SK-MEL-5 (cell line): ENCODE data around the gene APLP2. TPM values are rescaled to one million over a fixed set of nuclear protein-coding genes. Genes with fewer than 3 reads are reported as not detected.
A peak's percentile ranks its signal among the peaks of the same experiment; 100 is the strongest.
"Not testable (repeated sequence)": the region's sequence is repeated elsewhere in the genome, so short reads cannot be mapped to it uniquely, and the experiment has no call there.

Experiments used
- DNase-seq: peaks from one replicate; pipeline ENCODE4 v3.0.0-alpha.2; 2016; ENCODE audit warnings: low read depth, low spot score
- in situ Hi-C: cut with HindIII; loops from 2 replicates; pipeline ENCODE4 v1.10.0; 2016; ENCODE audit warnings: low sequenced_read_pairs, high pct_unique_total_duplicates, low pct_unique_long_range_greater_than_20kb
- total RNA-seq: library from RNA; depleted of rRNA; stranded (reverse); fragments of >200 nt; shearing (Covaris generic); gene quantifications from 2 replicates; pipeline ENCODE4 v1.2.3, GENCODE V29; 2014

The APLP2 gene
- total RNA-seq, 1 experiment from 2014 or later, result 96.7 TPM

DNA sequence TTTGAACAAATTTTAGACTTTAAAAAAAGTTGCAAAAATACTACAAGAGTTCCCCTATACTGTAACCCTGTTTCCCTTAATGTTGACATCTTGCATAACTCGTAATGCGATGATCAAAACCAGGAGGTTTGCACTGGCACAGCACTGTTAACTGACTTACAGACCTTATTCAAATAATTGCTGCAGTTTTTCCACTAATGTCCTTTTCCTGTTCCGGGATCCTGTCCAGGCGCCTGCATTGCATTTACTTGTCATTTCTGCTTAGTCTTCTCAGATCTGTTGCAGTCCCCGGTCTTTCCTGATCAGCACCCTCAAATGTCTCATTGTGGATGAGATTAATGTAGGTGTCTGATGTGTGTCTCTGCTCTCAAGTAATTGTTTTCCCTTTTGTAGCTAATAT lies 32.0 kb downstream of the APLP2 start:
- in situ Hi-C loops, result no loop called here

DNA sequence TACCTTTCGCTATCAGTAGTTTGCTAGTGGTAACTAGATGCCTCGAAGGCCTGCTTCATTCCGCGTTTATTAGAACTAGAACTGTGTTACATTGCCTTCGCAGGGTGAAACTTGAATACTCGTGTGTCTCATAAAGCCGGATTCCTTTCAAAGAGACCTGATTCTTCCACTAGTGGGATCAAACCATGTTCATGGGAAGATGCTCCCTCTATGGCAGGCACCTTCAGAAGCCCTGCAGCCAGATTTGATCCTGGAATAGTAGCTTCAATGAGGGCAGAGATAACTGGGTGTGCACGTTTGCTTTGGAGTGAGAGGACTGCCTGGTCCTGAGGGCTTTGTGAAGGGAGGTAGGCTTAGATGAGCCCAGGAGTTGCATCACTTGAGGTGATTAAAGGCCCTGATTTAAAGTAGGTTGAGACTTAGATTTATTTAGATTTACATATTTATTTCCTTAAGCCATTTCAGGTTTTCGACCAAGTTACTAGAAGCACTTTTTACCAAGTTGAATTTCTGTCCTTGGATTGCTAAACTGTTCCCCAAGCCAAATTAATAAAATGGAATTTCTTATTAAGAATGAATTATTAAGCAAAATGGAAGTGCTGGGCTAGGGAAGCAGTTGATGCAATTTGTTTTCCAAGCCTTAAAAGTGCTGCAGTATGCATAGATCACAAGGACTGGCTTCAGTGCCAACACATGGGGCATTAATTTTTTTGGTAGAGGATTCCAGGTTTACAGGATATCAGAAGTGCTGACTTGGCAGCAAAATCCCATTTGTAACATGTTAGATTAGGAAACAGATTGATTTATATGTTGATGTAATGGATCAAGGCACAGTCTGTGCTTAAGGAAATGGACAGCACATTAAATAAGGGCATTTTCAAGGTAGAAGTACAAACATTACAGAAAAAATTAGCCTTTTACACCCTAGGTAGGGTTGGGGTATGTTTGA lies 32.9 kb downstream of the APLP2 start:
- no peak for DNase-seq
- in situ Hi-C loops, result no loop called here

More for the DNA sequence above, 32.0 kb downstream of the APLP2 start:
- DNase-seq, result no peak

DNA sequence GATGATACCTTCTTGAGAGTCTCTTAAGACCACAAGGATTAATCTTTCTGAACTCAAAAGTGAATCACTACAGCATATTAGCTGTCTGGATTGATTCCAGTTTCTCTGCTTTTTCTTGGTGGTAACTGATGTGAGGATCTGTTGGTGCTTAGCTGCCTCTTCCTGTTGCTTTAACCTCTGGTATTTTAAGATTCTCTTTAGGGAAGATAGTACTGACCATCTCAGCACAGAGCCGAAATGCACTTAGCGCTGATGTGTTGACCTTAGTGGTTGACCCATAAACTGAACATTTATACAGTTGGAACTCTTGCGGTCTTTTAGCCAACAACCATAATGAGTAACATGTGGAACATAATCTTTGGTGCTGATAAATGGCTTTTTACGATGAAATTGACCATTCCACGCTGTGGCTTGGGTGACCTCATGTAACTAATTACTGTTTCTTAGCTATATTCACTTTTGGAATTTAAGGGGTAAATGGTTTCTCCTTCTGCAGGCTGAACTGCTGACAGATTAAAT lies 33.7 kb downstream of the APLP2 start:
- in situ Hi-C loops, result no loop called here
- no peak for DNase-seq

DNA sequence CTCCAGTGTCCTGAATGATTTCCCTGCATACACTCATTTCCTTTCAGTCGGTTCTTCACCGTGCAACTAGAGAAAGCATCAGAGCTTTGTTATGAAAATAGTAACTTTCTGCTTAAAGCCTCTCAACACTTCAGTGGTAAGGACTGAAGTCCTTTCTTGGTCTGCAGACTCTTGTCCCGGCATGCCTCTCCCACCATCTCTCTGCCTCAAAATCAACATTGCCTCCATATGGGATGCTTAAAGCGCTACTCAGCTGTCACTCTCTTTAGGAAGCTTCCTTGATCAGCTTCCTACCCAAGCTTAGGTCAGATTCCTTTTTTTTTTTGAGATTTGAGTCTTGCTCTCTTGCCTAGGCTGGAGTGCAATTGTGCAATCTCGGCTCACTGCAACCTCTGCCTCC lies 36.7 kb downstream of the APLP2 start:
- DNase-seq, result no peak
- in situ Hi-C loops, result no loop called here

DNA sequence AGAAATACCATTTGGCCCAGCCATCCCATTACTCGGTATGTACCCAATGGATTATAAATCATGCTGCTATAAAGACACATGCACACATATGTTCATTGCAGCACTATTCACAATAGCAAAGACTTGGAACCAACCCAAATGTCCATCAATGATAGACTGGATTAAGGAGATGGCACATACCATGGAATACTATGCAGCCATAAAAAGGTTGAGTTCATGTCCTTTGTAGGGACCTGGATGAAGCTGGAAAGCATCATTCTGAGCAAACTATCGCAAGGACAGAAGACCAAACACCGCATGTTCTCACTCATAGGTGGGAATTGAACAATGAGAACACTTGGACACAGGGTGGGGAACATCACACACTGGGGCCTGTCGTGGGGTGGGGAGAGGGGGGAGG lies 39.0 kb downstream of the APLP2 start:
- in situ Hi-C loops, DNase-seq: not testable (repeated sequence)

DNA sequence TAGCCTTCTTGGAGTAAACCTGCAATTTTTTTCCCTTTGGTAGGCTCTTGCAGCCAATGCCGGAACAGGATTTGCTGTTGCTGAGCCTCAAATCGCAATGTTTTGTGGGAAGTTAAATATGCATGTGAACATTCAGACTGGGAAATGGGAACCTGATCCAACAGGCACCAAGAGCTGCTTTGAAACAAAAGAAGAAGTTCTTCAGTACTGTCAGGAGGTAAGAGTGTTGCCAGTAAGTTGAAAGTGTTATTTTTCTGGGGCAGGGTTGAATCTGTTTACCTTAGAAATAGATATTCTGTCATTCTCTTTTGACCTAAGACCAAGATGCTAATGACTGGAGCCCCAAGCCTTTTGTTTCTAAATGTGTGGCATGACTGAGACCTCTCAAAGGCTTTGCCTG lies 39.7 kb downstream of the APLP2 start:
- no peak for DNase-seq
- in situ Hi-C loops, result no loop called here

DNA sequence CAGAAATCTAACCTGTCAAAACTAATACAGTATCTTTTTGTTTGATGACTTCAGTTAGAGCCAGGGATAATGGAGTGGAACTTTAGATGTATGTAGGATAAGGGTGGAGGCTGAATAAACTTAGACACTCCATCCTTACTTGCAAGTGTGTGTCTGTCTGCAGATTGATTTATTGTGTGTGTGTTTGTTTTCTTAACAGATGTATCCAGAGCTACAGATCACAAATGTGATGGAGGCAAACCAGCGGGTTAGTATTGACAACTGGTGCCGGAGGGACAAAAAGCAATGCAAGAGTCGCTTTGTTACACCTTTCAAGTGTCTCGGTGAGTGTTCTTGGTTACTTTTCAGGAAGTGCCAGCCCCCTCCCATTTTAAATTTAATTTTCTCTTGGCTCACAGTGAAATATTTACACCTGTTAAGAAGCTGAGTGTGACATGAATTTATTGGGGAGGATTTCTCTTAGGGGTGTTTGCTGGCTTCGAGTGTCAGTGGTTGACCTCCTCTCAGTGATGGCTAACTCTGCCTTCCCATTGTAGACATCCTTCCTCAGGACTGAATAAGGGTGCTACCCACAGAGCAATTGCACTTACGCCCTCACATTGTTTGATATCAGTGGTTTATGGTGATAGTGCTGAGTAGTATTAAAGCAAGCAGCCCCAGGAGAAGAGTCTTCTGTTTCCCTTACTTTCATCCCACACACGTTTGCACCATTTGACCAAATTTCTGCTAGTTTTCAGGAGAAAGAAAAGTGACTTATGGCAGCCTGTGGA lies 40.8 kb downstream of the APLP2 start:
- DNase-seq, result no peak
- in situ Hi-C loops, result no loop called here

DNA sequence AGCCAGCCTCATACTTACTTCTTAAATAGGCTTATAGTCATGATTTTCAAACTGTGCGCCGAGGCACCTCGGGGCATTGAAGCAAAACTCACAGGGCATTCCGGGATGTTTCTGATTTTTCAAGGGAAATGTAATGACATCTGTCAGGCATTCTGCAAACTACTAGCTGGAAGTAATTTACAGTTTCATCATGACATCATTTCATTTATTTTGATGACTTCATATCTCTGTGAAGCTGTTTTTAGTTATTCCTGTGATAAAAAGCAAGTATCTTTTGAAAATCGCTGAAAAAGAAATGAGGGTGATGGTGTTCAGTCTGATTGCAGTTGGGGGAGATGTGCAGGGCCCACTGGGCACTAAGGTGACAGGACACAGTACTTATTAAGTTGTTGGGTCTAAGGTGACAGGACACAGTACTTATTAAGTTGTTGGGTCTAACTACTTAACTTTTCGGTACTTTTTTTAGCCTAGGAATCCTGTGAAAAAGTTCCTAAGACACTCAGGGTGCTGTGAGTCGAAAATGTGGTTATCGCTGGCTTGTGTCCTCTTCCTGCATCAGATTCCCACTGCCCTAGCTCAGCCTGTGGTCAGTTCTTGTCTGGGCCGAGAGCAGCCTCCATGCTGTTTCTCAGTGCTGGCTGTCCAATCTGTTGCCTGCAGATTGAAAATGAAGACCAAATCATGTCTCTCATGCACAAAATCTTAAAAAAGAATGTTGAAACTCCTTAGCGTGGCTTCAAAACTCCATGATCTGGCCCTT lies 42.6 kb downstream of the APLP2 start:
- DNase-seq, result no peak
- in situ Hi-C loops, result no loop called here

DNA sequence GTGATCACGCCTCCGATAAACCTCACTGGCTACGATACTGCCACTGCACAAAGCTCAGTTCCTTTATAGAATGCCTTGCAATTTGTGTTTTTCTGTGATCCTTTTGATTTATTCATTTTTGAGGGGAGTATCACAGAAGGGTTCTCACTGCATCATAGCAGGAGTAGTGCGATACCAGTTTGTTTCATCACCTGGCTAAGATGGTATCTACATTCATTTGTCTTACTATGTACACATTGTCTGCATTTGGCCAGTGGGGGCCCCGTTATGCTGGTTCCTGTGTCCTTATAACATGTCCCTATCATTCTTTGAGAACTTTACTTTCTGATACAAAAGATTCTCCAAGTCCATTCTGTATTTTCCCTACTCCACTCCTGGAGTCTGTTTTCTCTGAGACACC lies 44.6 kb downstream of the APLP2 start:
- in situ Hi-C loops, result no loop called here
- no peak for DNase-seq

DNA sequence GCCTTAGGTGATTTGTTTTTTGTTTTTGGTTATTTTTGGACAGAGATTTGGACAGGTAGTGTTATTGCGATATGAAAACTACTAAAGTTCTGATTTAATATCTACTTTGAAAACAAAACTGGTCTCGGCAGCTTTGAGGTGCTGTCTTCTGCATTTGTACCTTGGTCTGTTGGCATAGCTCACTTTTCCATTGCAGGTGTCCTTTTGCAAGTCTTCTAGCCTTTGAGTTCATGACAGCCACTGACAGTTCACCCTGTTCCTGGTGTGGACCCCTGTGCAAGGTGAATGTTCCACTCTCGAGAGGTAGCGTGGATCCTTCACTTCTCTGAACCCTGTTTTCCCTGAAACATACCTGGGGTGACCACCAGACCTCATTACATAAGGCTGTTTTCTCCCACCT lies 45.0 kb downstream of the APLP2 start:
- no peak for DNase-seq
- in situ Hi-C loops, result no loop called here

DNA sequence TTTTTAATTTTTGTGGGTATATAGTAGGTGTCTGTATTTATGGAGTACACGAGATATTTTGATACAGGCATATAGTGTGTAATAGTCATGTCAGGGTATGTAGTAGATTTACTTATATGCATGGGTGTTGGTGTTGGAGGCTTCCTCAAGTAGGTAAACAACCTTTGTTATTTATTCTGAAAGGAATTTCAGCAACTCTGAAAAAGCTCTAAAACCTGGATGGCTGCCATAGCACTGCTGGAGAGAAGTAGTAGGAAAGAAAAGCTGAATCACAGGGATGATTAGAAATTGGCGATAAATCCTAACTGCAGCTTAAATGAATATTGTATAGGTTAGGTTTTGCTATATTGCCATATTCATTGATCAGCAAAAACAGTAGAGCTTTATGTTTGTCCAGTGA lies 45.5 kb downstream of the APLP2 start:
- in situ Hi-C loops, result no loop called here
- no peak for DNase-seq

DNA sequence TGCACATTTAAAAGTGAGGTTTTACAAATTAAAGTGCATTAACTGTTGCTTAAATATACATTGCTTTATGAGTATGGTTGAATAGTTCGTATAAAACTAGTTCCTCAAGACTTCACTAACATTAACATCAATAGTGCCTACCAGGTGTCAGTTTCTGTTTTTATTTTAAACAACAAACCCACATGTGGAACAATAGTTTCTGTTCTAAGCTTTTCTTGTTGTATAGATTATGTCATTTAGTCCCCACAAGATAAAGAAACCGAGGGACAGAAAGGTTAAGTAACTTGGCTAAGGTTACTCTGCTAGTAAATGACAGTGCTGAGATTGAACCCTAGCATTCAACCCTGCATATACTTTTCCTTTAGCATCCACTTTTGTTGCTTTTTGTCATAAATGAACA lies 48.5 kb downstream of the APLP2 start:
- DNase-seq, result no peak
- in situ Hi-C loops, result no loop called here

DNA sequence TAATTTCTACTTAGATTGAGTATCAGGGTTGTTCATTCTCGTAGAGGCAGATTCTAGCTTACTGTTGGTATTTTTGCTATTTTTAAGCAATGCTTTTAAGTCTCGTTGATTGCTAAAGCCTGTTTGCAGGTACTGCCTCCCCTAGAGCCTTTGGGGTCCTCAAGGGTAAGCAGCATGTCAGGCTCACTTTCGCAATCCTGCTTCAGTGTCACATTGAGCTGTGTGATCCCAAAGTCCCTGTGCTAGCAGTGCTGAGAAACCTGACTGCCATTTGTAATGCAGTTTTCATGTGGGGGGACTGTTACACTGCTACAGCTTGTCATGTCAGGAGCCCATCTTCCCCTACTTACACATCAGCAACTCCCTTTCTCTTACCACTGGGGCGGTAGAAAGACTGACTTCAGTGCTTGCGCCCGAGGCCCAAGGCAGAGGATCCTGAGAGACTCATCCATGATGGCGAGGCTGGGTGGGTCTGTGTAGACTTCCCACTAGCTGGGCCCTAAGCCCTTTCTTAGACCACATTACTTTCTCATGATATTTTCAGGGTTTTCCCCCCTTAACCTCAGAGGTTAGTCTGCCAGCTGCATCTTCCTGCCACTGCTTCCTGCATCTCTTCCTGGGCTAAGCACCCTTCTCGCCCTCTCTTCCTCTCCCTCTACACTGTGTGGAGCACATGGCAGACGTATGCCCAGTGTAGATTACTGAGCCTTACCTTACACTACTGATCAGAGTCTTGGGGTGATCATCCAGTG lies 49.1 kb downstream of the APLP2 start:
- DNase-seq, result no peak
- in situ Hi-C loops, result no loop called here

DNA sequence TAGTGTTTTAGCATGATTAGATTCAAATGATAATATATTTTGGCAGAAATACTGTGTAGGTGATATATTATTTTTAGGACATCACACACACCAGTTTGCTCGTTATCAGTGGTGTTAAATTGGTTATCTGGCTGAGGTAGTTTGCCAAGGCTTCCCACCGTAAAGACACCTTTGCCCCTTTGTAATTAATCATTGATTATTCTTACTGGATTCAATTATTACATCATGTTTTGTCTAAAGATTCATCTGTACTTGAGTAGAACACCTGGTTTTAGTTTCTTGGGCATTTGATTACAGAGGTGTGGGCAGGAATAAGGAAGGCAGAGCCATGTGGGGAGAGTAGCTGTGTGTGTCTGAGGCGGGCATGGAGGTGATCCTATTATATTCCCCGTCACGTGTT lies 50.4 kb downstream of the APLP2 start:
- in situ Hi-C loops, result no loop called here
- no peak for DNase-seq

DNA sequence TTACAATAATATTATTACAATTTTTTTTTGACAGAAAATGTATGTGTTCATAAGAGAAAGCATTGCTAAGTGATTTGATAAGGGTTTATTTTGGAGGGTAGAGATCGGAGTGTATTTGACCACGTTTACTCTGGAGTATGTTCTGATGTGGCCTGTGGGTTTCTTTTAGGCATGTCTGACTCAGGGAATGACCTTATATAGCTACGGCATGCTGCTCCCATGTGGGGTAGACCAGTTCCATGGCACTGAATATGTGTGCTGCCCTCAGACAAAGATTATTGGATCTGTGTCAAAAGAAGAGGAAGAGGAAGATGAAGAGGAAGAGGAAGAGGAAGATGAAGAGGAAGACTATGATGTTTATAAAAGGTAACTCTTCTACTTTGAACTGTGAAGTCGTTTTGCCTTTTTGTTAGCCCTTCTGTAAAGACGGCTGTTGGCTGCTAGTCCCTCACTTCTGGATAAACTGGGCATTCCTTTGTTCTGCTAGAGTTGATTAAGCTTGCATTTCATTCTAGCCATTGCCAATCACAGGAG lies 51.8 kb downstream of the APLP2 start:
- DNase-seq, result peak; percentile 21
- in situ Hi-C loops, result no loop called here

DNA sequence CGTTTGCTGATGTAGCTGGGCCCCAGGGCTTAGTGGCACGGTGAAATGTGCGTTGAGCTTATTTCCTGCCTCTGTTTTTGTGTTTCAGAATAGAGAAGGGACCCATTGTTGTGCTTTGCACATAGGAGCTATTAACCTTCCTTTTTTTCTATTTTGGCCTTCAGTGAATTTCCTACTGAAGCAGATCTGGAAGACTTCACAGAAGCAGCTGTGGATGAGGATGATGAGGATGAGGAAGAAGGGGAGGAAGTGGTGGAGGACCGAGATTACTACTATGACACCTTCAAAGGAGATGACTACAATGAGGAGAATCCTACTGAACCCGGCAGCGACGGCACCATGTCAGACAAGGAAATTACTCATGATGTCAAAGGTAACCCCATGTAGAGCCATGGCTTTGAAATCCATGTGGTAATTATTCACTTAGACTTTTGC lies 52.5 kb downstream of the APLP2 start:
- DNase-seq, result peak; percentile 47
- in situ Hi-C loops, result no loop called here

DNA sequence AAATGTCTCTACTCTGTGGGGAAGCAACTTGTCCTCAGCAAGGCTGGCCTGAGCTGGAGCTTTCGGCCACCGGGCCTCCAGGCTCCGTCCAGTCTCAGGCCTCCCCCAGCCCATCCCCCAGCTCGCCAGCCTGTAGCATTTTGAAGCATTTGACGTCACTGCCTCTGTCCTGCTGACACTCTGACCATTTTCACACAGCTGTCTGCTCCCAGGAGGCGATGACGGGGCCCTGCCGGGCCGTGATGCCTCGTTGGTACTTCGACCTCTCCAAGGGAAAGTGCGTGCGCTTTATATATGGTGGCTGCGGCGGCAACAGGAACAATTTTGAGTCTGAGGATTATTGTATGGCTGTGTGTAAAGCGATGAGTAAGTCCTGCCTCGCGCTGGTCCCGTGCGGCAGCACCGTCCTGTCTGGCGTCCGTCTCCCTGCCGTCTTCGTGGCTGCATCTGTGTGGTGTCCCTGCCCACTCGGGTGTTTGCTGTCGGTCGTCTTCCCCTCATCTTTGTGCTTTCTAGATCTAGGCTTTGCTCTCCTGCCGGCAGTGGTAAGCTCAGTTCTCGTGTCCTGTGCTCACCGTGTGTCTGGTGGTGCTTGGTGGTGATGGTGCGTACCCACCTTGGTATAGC lies 53.8 kb downstream of the APLP2 start:
- in situ Hi-C loops, result no loop called here
- DNase-seq, result no peak
